SK-MEL-5 (cell line): ENCODE measurements around the gene LIMA1. TPM values are rescaled to one million over a fixed set of nuclear protein-coding genes. Genes with fewer than 3 reads are reported as not detected.
A peak's percentile ranks its signal among the peaks of the same experiment; 100 is the strongest.

Source experiments
- DNase-seq: peaks from one replicate; pipeline ENCODE4 v3.0.0-alpha.2; 2016; ENCODE audit warnings: low read depth, low spot score
- in situ Hi-C: cut with HindIII; loops from 2 replicates; pipeline ENCODE4 v1.10.0; 2016; ENCODE audit warnings: low sequenced_read_pairs, high pct_unique_total_duplicates, low pct_unique_long_range_greater_than_20kb
- total RNA-seq: library from RNA; depleted of rRNA; stranded (reverse); fragments of >200 nt; shearing (Covaris generic); gene quantifications from 2 replicates; pipeline ENCODE4 v1.2.3, GENCODE V29; 2014

LIMA1 gene
- total RNA-seq, 1 experiment from 2014 or later, result 48.5 TPM

DNA sequence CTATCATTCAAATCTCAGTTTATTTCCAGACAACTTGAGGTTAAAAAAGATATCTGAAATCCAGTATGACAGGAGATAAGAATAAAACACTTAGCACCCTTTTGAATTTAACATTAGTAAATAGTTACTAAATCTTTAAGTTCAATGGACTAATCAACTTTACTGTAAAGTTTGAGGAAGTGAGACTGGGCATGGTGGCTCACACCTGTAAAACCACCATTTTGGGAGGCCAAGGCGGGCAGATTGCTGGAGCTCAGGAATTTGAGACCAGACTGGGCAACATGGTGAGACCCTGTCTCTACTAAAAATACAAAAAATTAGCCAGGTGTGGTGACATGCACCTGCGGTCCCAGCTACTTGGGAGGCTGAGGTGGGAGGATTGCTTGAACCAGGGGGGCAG is 75.9 kb downstream of the LIMA1 start:
- no peak for DNase-seq
- in situ Hi-C loops, result no loop called here

- DNase-seq, result no peak
- in situ Hi-C loops, result no loop called here
These were observed 77.7 kb downstream of the LIMA1 start for GRCh38 chr12:50205648-50206047.

- in situ Hi-C loops, result no loop called here
- no peak for DNase-seq
These were observed 79.6 kb downstream of the LIMA1 start for GRCh38 chr12:50203691-50204090.

GRCh38 chr12:50201987-50202521 is 81.3 kb downstream of the LIMA1 start:
- no peak for DNase-seq
- in situ Hi-C loops, result no loop called here

DNA sequence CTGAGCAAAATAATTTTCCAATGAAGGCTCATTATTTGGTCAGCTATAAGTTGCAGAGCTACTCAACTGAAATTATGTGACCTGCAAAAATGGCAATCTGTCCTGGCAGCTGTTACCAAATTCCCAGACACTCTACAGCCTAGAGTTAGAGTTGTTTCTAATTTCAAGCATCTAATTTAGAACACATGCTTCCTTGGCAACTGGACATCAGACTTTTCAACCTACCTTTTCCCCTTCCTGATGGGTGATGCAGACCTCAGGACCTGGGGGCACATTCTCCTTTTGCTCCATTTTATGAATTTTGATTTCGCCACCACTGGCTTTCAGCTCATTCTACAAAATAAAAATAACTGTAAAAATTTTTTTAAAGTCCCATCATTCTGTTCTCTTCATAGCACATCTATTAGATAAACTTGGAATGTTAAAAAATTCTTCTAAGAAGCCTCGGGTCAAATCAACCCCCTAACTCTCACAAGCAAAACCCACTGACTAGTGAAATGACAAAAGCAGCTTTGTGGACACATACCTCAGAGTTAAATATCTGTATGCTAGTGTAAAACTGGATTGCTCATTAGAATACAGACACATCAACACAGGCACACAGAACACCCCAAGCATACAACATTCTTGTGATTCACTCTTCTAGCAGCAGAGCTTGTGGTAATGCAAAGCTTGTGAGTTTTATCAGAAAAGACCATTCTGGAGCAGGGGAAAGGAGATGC is 82.6 kb downstream of the LIMA1 start:
- peak; percentile 60 for DNase-seq

DNA sequence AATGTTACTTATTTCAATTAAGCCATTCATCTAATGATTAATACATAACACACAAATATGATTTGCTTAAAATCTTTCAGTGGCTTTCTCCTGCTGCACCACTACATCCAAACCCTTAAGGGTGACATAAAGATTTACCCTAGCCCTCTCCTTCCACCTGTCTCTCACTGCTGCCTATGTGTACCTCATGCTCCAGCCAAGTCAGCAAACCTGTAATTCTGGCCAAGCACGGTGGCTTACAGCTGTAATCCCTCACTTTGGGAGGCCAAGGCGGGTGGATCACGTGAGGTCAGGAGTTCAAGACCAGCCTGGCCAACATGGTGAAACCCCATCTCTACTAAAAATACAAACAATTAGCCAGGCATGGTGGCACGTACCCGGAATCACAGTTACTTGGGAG is 84.5 kb downstream of the LIMA1 start:
- no peak for DNase-seq
- in situ Hi-C loops, result loop anchor here (25.0 kb wide), 1 partner anchor 88 kb away; the partner anchor contains the start of gene LIMA1

More for the DNA sequence above, 82.6 kb downstream of the LIMA1 start:
- in situ Hi-C loops, result no loop called here

- in situ Hi-C loops, result loop anchor here (25.0 kb wide), 1 partner anchor 90 kb away; the partner anchor contains the start of gene LIMA1
- no peak for DNase-seq
These were observed 86.0 kb downstream of the LIMA1 start for GRCh38 chr12:50197297-50197727.

DNA sequence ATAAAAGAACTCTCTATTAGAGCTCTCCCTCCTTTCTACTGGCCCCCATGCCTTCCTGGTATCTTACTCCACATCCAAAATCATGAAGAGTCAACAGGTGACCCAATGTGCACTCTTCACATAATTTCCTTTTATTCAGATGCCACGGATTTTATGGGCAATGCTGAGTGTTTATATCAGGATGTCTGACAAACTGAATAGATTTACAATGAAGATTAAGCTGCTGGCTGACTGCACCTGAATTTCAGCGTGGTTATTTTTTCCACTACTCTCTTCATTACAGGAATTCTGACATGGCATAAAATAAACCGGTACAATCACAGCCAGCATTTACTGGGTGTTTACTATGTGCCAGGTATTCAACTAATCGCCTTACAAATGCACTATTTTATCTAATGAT is 86.8 kb downstream of the LIMA1 start:
- no peak for DNase-seq
- in situ Hi-C loops, result loop anchor here (25.0 kb wide), 1 partner anchor 91 kb away; the partner anchor contains the start of gene LIMA1

GRCh38 chr12:50195832-50196231 is 87.5 kb downstream of the LIMA1 start:
- no peak for DNase-seq

DNA sequence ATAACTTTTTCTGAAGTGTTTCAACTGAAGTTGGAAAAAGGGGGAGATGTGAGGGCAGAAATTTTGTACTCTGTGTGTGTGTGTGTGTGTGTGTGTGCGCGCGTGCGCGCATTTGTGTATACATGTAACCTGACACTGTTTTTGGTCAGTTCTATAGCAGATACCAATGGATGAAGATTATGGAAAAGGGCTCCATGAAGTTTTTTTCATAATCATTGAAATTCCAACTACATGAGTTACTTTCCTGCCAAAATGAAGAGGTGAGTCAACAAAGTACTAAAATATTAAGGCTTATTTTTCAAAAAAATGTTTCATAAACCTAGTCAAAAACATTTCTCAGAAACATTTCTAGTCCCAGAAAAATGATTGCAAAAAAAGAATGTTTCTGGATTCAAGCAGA is 90.4 kb downstream of the LIMA1 start:
- in situ Hi-C loops, result loop anchor here (25.0 kb wide), 1 partner anchor 94 kb away; the partner anchor contains the start of gene LIMA1
- DNase-seq, result no peak

More at GRCh38 chr12:50195832-50196231, 87.5 kb downstream of the LIMA1 start:
- in situ Hi-C loops, result loop anchor here (25.0 kb wide), 1 partner anchor 91 kb away; the partner anchor contains the start of gene LIMA1

DNA sequence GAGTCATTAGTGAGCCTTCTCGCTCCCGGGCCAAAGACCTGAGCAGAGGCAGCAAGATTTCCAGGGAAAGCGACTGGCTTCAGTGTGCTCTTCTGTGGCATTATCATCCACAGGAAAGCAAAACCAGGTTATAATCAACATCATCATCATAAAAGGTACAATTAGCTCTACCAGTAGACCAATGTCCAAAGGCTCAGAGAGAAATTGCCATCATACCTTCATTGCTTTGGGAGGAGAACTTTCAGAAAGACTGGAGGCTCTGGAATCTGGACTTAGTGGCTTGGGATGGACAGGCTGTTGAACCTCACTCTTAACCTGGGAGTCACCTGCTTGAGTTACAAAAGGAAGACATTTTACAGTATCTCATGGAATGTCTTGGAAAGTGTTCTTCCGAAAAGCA is 91.1 kb downstream of the LIMA1 start:
- in situ Hi-C loops, result loop anchor here (25.0 kb wide), 1 partner anchor 95 kb away; the partner anchor contains the start of gene LIMA1
- no peak for DNase-seq

DNA sequence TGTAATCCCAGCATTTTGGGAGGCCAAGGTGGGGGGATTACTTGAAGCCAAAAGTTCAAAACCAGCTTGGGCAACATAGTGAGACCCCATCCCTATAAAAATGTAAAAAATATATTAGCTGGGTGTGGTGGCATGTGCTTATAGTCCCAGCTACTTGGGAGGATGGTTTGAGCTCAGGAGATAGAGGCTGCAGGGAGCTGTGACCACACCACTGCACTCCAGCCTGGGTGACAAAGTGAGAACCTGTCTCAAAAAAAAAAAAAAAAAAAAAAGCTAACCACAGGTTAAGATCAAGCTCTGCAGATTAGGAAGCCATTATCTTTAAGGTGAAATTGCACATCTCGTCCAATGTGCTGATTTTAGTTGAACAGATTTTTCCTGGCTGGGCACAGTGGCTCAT is 92.5 kb downstream of the LIMA1 start:
- in situ Hi-C loops, result loop anchor here (25.0 kb wide), 1 partner anchor 96 kb away; the partner anchor contains the start of gene LIMA1
- DNase-seq, result no peak

DNA sequence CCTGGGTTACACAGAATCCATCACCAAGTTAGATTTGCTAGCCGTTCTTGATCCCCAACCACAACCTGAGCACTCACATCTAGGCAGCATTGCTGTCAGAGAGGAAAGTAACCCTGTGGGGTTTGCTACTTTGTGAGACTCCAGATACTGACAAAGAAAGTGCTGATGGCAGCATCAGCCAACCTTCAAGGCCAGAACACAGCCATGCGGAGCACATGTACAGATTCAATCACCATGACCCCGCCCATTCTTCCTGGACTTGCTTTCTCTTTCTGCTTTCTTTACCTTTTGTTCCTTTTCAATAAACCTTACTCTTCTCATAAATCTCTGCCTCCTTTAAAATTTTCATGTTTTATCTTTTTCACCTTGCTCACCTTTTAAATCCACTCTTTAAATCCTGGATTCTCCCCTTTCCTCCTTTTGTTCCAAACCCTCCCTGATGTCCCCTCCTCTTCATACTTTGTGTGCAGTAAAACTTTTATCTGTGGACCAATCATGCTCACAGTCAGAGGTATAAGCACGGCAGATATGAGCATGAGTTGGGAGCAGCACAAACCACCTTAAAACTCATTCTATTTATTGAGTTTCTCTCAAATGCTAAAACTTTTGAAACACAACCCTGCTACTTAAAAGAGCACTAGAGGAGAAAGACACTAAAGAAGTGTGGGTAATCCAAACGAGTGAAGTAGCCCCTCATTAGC is 94.3 kb downstream of the LIMA1 start:
- in situ Hi-C loops, result loop anchor here (25.0 kb wide), 1 partner anchor 98 kb away; the partner anchor contains the start of gene LIMA1
- no peak for DNase-seq

DNA sequence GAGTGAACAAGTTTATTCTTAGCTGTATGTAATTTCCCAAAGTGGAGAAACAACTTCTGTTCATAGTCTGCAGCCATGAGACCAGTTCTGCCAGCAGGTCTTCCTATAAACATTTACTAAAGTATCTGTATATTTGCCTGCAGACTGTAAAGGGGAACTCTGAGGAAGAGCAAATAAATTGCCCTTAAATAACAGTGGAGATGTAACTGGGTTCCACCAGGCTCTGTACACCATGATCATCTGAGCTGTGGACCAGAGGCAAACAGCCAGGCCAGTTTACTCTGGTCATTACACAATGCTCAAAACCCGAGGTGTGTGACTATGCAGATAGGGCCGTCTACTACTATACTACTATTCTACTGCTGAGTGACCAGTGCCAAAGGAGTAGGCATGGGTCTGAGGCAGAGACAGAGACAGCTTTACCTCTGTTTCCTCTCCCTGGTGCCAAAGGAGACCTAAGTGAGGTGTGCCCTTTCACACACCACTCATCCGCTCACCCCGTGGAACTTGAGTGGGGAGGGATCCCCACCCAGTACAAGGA is 95.0 kb downstream of the LIMA1 start:
- DNase-seq, result peak; percentile 41
- in situ Hi-C loops, result loop anchor here (25.0 kb wide), 1 partner anchor 99 kb away; the partner anchor contains the start of gene LIMA1

GRCh38 chr12:50187084-50187900 is 96.0 kb downstream of the LIMA1 start:
- in situ Hi-C loops, result loop anchor here (25.0 kb wide), 1 partner anchor 100 kb away; the partner anchor contains the start of gene LIMA1
- peak; percentile 87 for DNase-seq

DNA sequence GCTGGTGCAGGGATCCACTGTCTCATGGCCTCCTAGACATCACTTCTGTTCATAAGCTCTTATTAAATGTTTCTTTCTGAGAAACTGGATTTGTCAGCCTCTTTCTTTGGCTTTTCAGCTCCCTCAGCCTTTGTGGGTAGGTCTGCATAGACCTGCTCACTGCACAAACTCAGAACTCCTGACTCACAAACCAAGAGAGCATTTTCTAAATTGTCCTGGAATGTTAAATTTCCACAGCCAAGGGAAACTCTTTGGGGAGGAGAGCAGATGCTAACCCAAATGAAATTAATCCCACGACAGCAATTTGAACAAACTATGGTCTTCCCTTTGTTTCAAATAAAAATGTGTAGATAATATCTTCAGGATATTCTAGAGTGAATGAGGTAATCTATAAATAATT is 96.6 kb downstream of the LIMA1 start:
- no peak for DNase-seq
- in situ Hi-C loops, result loop anchor here (25.0 kb wide), 1 partner anchor 101 kb away; the partner anchor contains the start of gene LIMA1
